CD4-positive, alpha-beta T cell treated with Interferon gamma for 1 hour (primary cell): Measurements from ENCODE around the gene FGD1.

Experiments
- DNase-seq: peaks from one replicate; pipeline ENCODE4 v3.0.0-alpha.2; 2020

The FGD1 gene

GRCh38 chrX:54470054-54470760 is 25.8 kb downstream of the FGD1 start:
- no peak for DNase-seq

GRCh38 chrX:54452920-54453319 is 43.1 kb downstream of the FGD1 start:
- DNase-seq, result no peak

GRCh38 chrX:54449929-54450328 is 46.1 kb downstream of the FGD1 start:
- DNase-seq, result no peak

GRCh38 chrX:54447461-54447860 is 48.6 kb downstream of the FGD1 start:
- no peak for DNase-seq

GRCh38 chrX:54446084-54446483 is 50.0 kb downstream of the FGD1 start:
- DNase-seq, result no peak

- no peak for DNase-seq
Measured at GRCh38 chrX:54444752-54445151, 51.3 kb downstream of the FGD1 start.

GRCh38 chrX:54442790-54443189 is 53.2 kb downstream of the FGD1 start:
- DNase-seq, result no peak

GRCh38 chrX:54439960-54440871 is 55.8 kb downstream of the FGD1 start, which contains the start of gene TSR2:
Gene TSR2, plus strand, starts transcription at chrX:54440404. Its CDS starts 18 bp downstream, at chrX:54440422.
- peak; percentile 76 for DNase-seq

- DNase-seq, result no peak
Measured at GRCh38 chrX:54435121-54435520, 60.9 kb downstream of the FGD1 start.

GRCh38 chrX:54430519-54430918 is 65.5 kb downstream of the FGD1 start:
- DNase-seq, result no peak

GRCh38 chrX:54427837-54428424 is 68.1 kb downstream of the FGD1 start:
- DNase-seq, result no peak

- DNase-seq, result no peak
Measured at GRCh38 chrX:54423161-54423888, 72.7 kb downstream of the FGD1 start.

- no peak for DNase-seq
Measured at GRCh38 chrX:54422168-54422567, 73.9 kb downstream of the FGD1 start.

- DNase-seq, result no peak
Measured at GRCh38 chrX:54419559-54420302, 76.3 kb downstream of the FGD1 start.

GRCh38 chrX:54416965-54417364 is 79.1 kb downstream of the FGD1 start:
- DNase-seq, result no peak

- no peak for DNase-seq
Measured at GRCh38 chrX:54415534-54416350, 80.3 kb downstream of the FGD1 start.

GRCh38 chrX:54413753-54414152 is 82.3 kb downstream of the FGD1 start:
- no peak for DNase-seq

- no peak for DNase-seq
Measured at GRCh38 chrX:54411732-54412131, 84.3 kb downstream of the FGD1 start.

- DNase-seq, result no peak
Measured at GRCh38 chrX:54407266-54407665, 88.8 kb downstream of the FGD1 start.

- no peak for DNase-seq
Measured at GRCh38 chrX:54397113-54397512, 98.9 kb downstream of the FGD1 start.
